Left renal pelvis (tissue), 4 donors: ENCODE measurements around the gene FZD2. TPM values are rescaled to one million over a fixed set of nuclear protein-coding genes. Genes with fewer than 3 reads are reported as not detected.
"Not testable (repeated sequence)": the region's sequence is repeated elsewhere in the genome, so short reads cannot be mapped to it uniquely, and the experiment has no call there.

ENCODE experiments used
- DNase-seq, 4 donors: peaks; one replicate each; pipeline ENCODE4 v3.0.0-alpha.2; 2013; ENCODE audit warnings: low read depth in 4 of 4, low spot score in 3 of 4
- polyA plus RNA-seq, 4 donors: library from polyadenylated mRNA; unstranded; fragments of 120-200 nt; gene quantifications; one replicate each; pipeline ENCODE4 v1.2.1, GENCODE V29; 2013; ENCODE audit not compliant: insufficient read length in 4 of 4

FZD2 gene
- polyA plus RNA-seq, 4 donors: 24.1 to 53.0 (median 34.0) TPM

- no peak for DNase-seq
These were observed 10.3 kb upstream of the FZD2 start for GRCh38 chr17:44546671-44547606.

GRCh38 chr17:44547625-44548267 is 9.5 kb upstream of the FZD2 start:
- DNase-seq: no peak

GRCh38 chr17:44548376-44549230 is 8.7 kb upstream of the FZD2 start:
- DNase-seq: no peak

GRCh38 chr17:44549686-44550085 is 7.6 kb upstream of the FZD2 start:
- no peak for DNase-seq

- DNase-seq: no peak
These were observed 4.9 kb upstream of the FZD2 start for GRCh38 chr17:44552361-44552760.

GRCh38 chr17:44555099-44555498 is 2.2 kb upstream of the FZD2 start:
- no peak for DNase-seq

GRCh38 chr17:44556166-44556831 is 985 bp upstream of the FZD2 start:
- no peak for DNase-seq

- no peak for DNase-seq
These were observed 484 bp downstream of the FZD2 start for GRCh38 chr17:44557651-44558285.

- DNase-seq: no peak
These were observed 1.0 kb downstream of the FZD2 start for GRCh38 chr17:44558334-44558709.

- DNase-seq: no peak
These were observed 1.7 kb downstream of the FZD2 start for GRCh38 chr17:44558710-44559633.

GRCh38 chr17:44559634-44560554 is 2.6 kb downstream of the FZD2 start:
- DNase-seq: no peak

GRCh38 chr17:44561237-44561623 is 3.9 kb downstream of the FZD2 start:
- DNase-seq: no peak

GRCh38 chr17:44564429-44564828 is 7.1 kb downstream of the FZD2 start:
- no peak for DNase-seq

- no peak for DNase-seq
These were observed 8.7 kb downstream of the FZD2 start for GRCh38 chr17:44565866-44566443.

- DNase-seq: not testable (repeated sequence)
These were observed 11.1 kb downstream of the FZD2 start for GRCh38 chr17:44568311-44568944.

- DNase-seq: no peak
These were observed 11.9 kb downstream of the FZD2 start for GRCh38 chr17:44568945-44569858.
